Neural progenitor cell (in vitro differentiated cells): ENCODE measurements around the gene CDH13. TPM values are rescaled to one million over a fixed set of nuclear protein-coding genes. Genes with fewer than 3 reads are reported as not detected.

Source experiments
- DNase-seq: peaks from one replicate; pipeline ENCODE4 v3.0.0-alpha.2; 2016; ENCODE audit warnings: low spot score
- H2AFZ ChIP-seq: fragments of 200-600 bp; sonication (generic); replicated peaks from 2 replicates; pipeline ENCODE4 v1.6.1; 2016; ENCODE audit warnings: antibody characterized with exemption
- H3F3A ChIP-seq: fragments of 200-600 bp; sonication (generic); 2 replicates; pipeline ENCODE4 v1.6.1; 2016; ENCODE audit warnings: antibody characterized with exemption, low read depth
- H3K27ac ChIP-seq: fragments of 200-600 bp; sonication (generic); 2 replicates; pipeline ENCODE4 v1.5.1; 2016; ENCODE audit warnings: mild to moderate bottlenecking
- H3K27me3 ChIP-seq: fragments of 200-600 bp; sonication (generic); 2 replicates; pipeline ENCODE4 v1.6.1; 2016; ENCODE audit warnings: mild to moderate bottlenecking, moderate library complexity
- H3K36me3 ChIP-seq: fragments of 200-600 bp; sonication (generic); 2 replicates; pipeline ENCODE4 v1.5.1; 2016
- H3K4me1 ChIP-seq: fragments of 200-600 bp; sonication (generic); 2 replicates; pipeline ENCODE4 v1.6.1; 2016; ENCODE audit warnings: mixed run types
- H3K4me2 ChIP-seq: fragments of 200-600 bp; sonication (generic); 2 replicates; pipeline ENCODE4 v1.6.1; 2016
- H3K4me3 ChIP-seq: fragments of 200-600 bp; sonication (generic); 2 replicates; pipeline ENCODE4 v1.5.1; 2016
- H3K79me2 ChIP-seq: fragments of 200-600 bp; sonication (generic); 2 replicates; pipeline ENCODE4 v1.6.1; 2016; ENCODE audit warnings: low read depth
- H3K9ac ChIP-seq: fragments of 200-600 bp; sonication (generic); 2 replicates; pipeline ENCODE4 v1.6.1; 2016
- H3K9me3 ChIP-seq: fragments of 200-600 bp; sonication (generic); 2 replicates; pipeline ENCODE4 v1.5.1; 2016; ENCODE audit warnings: low read depth
- H4K20me1 ChIP-seq: fragments of 200-600 bp; sonication (generic); 2 replicates; pipeline ENCODE4 v1.6.1; 2016; ENCODE audit warnings: low read depth
- H3K27ac Mint-ChIP-seq: 3 replicates; pipeline ENCODE4 v1.8.0; 2021; ENCODE audit warnings: mixed read lengths
- H3K27me3 Mint-ChIP-seq: 2 replicates; pipeline ENCODE4 v1.8.0; 2022; ENCODE audit warnings: low read depth, mild to moderate bottlenecking, inconsistent platforms, moderate library complexity, mixed read lengths; ENCODE audit not compliant: insufficient read depth
- H3K36me3 Mint-ChIP-seq: 3 replicates; pipeline ENCODE4 v1.8.0; 2021; ENCODE audit warnings: mixed read lengths
- H3K4me1 Mint-ChIP-seq: 3 replicates; pipeline ENCODE4 v1.8.0; 2021; ENCODE audit warnings: mixed read lengths
- H3K4me3 Mint-ChIP-seq: 3 replicates; pipeline ENCODE4 v1.8.0; 2021; ENCODE audit warnings: mild to moderate bottlenecking, moderate library complexity, mixed read lengths
- H3K9me3 Mint-ChIP-seq: 3 replicates; pipeline ENCODE4 v1.8.0; 2020; ENCODE audit warnings: mixed read lengths
- CTCF ChIP-seq: fragments of 200-600 bp; sonication (generic); IDR thresholded peaks from 2 replicates; pipeline ENCODE4 v1.5.1; 2017; ENCODE audit warnings: antibody characterized with exemption, mild to moderate bottlenecking
- EZH2 ChIP-seq: fragments of 200-600 bp; sonication (generic); IDR thresholded peaks from 2 replicates; pipeline ENCODE4 v1.6.1; 2017; ENCODE audit warnings: antibody characterized with exemption, mild to moderate bottlenecking, moderate library complexity
- EZH2phosphoT487 ChIP-seq: fragments of 200-600 bp; sonication (generic); IDR thresholded peaks from 2 replicates; pipeline ENCODE4 v1.6.1; 2017; ENCODE audit warnings: antibody characterized with exemption
- total RNA-seq: library from RNA; depleted of rRNA; stranded (reverse); fragments of >200 nt; gene quantifications from 2 replicates; pipeline ENCODE4 v1.2.3, GENCODE V29; 2015; ENCODE audit warnings: low replicate concordance

CDH13 gene
- total RNA-seq, 1 donor from 2014 or later, result 3.0 TPM

DNA sequence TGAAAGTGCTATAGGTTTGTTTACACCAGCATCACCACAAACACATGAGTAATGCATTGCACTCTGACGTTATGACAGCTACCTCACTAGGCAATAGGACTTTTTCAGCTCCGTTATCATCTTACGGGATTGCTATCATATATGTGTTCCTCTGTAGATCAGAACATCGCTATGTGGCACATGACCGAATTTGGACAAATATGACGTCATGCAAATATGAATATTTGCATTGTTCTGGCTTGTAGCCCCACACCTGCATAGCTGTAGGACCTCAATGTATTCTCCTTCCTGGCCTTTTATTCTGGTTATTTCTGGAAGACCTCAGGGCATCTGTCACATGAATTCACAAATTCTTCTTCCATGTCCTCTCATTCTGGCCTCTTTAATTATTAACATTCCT is 393.2 kb downstream of the CDH13 start:
- H3K4me3 Mint-ChIP-seq, result no peak overlapping the region
- Histone ChIP-seq H3K79me2 (no peaks in the 10 kb centered on the region), H3K9ac (no peak overlapping the region), H3K9me3 (no peaks in the 10 kb centered on the region), H3K4me3 (no peak overlapping the region), H3K36me3 (no peaks in the 10 kb centered on the region), H3K27ac (no peak overlapping the region), H3F3A (no peaks in the 10 kb centered on the region), H2AFZ (no peak overlapping the region), H3K4me1 (no peaks in the 10 kb centered on the region), H4K20me1 (no peaks in the 10 kb centered on the region), H3K27me3 (no peaks in the 10 kb centered on the region), H3K4me2 (no peak overlapping the region)
- H3K9me3 Mint-ChIP-seq, result no peaks in the 10 kb centered on the region
- no peak overlapping the region for H3K27ac Mint-ChIP-seq
- no peaks in the 10 kb centered on the region for H3K4me1 Mint-ChIP-seq
- no peak for DNase-seq
- H3K36me3 Mint-ChIP-seq, result no peaks in the 10 kb centered on the region
- TF ChIP-seq EZH2, result no peak
- TF ChIP-seq CTCF, result no peak
- TF ChIP-seq EZH2phosphoT487, result no peak
- H3K27me3 Mint-ChIP-seq, result no peaks in the 10 kb centered on the region

- no peaks in the 10 kb centered on the region for H3K9me3 ChIP-seq
- H3K36me3 Mint-ChIP-seq, result no peaks in the 10 kb centered on the region
- H3K27ac Mint-ChIP-seq, result no peak overlapping the region
- H3K36me3 ChIP-seq, result no peaks in the 10 kb centered on the region
- no peak overlapping the region for H3K4me2 ChIP-seq
- no peaks in the 10 kb centered on the region for H3K4me1 ChIP-seq
- no peak overlapping the region for H2AFZ ChIP-seq
- H3K9me3 Mint-ChIP-seq, result no peaks in the 10 kb centered on the region
- H3K9ac ChIP-seq, result no peak overlapping the region
- H3K27me3 ChIP-seq, result no peaks in the 10 kb centered on the region
- no peak overlapping the region for H3K4me3 ChIP-seq
- no peaks in the 10 kb centered on the region for H3K27me3 Mint-ChIP-seq
- H3K4me1 Mint-ChIP-seq, result no peaks in the 10 kb centered on the region
- H3K79me2 ChIP-seq, result no peaks in the 10 kb centered on the region
- no peak overlapping the region for H3K27ac ChIP-seq
- no peak overlapping the region for H3K4me3 Mint-ChIP-seq
- H3F3A ChIP-seq, result no peaks in the 10 kb centered on the region
- no peaks in the 10 kb centered on the region for H4K20me1 ChIP-seq
- TF ChIP-seq CTCF, result no peak
- no peak for DNase-seq
These were observed 394.3 kb downstream of the CDH13 start for GRCh38 chr16:83021045-83021444.

GRCh38 chr16:83021746-83022145 is 395.0 kb downstream of the CDH13 start:
- Histone ChIP-seq H3K9ac (no peak overlapping the region), H3K27ac (no peak overlapping the region), H2AFZ (no peak overlapping the region), H3F3A (no peaks in the 10 kb centered on the region), H3K4me1 (no peaks in the 10 kb centered on the region), H3K79me2 (no peaks in the 10 kb centered on the region), H4K20me1 (no peaks in the 10 kb centered on the region), H3K36me3 (no peaks in the 10 kb centered on the region), H3K4me3 (no peak overlapping the region), H3K4me2 (no peak overlapping the region), H3K27me3 (no peaks in the 10 kb centered on the region), H3K9me3 (no peaks in the 10 kb centered on the region)
- no peak overlapping the region for H3K4me3 Mint-ChIP-seq
- no peak for TF ChIP-seq EZH2phosphoT487
- no peak for TF ChIP-seq EZH2
- no peak for TF ChIP-seq CTCF
- H3K27ac Mint-ChIP-seq, result no peak overlapping the region
- no peak for DNase-seq
- H3K36me3 Mint-ChIP-seq, result no peaks in the 10 kb centered on the region
- no peaks in the 10 kb centered on the region for H3K4me1 Mint-ChIP-seq
- H3K9me3 Mint-ChIP-seq, result no peaks in the 10 kb centered on the region
- no peaks in the 10 kb centered on the region for H3K27me3 Mint-ChIP-seq

DNA sequence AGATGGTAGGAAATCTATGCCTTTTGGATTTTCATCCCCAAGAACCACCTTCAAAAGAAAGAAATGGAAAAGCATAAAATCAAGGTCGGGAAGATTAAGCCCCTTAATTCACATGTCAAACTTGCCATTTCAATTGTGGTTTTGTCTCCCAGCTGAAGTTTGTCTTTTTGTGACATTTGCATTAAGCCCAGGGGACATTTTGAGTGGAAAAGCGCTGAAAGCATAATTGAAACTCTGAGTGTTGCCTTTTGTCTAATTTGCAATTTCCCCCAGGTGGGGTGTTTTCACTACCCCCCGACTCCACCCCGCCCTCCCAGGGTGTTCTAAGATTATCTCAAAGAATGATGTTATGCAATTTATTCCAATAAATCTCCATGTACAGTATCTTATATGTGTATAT is 396.2 kb downstream of the CDH13 start:
- TF ChIP-seq EZH2phosphoT487 (no peak), EZH2 (no peak), CTCF (no peak)
- no peak overlapping the region for H3K4me3 ChIP-seq

More for the DNA sequence above, 396.2 kb downstream of the CDH13 start:
- H3F3A ChIP-seq, result no peaks in the 10 kb centered on the region
- H3K27me3 ChIP-seq, result no peaks in the 10 kb centered on the region
- H3K4me1 ChIP-seq, result no peaks in the 10 kb centered on the region
- Mint-ChIP-seq H3K36me3 (no peaks in the 10 kb centered on the region), H3K9me3 (no peaks in the 10 kb centered on the region), H3K27me3 (no peaks in the 10 kb centered on the region), H3K27ac (no peak overlapping the region), H3K4me1 (no peaks in the 10 kb centered on the region), H3K4me3 (no peak overlapping the region)
- no peaks in the 10 kb centered on the region for H3K9me3 ChIP-seq
- H3K36me3 ChIP-seq, result no peaks in the 10 kb centered on the region
- DNase-seq, result no peak
- no peak overlapping the region for H3K27ac ChIP-seq
- no peaks in the 10 kb centered on the region for H3K79me2 ChIP-seq
- no peak overlapping the region for H3K4me2 ChIP-seq
- no peak overlapping the region for H3K9ac ChIP-seq
- no peak overlapping the region for H2AFZ ChIP-seq
- no peaks in the 10 kb centered on the region for H4K20me1 ChIP-seq
